Retinal pigment epithelial cell (primary cell): ENCODE measurements around the gene OR1L8.

Experiments
- DNase-seq: peaks from one replicate; pipeline ENCODE4 v3.0.0-alpha.2; 2010; ENCODE audit warnings: low read depth
- H3K4me3 ChIP-seq: 2 replicates; pipeline ENCODE4 v1.5.1; 2011; ENCODE audit warnings: mild to moderate bottlenecking, low read length, control low read depth, moderate library complexity
- CTCF ChIP-seq: conservative IDR thresholded peaks from 2 replicates; pipeline ENCODE4 v1.5.1; 2011; ENCODE audit warnings: low read depth, low read length, control low read depth, inconsistent platforms

OR1L8 gene

GRCh38 chr9:122518841-122519240 lies 64.3 kb downstream of the OR1L8 start, which contains the start of gene OR1J4:
TSS of gene OR1J4 (plus strand) at chr9:122519141. CDS start at chr9:122519141, 0 bp downstream.
- TF ChIP-seq CTCF, result no peak
- no peak within 1 kb of the TSS for H3K4me3 ChIP-seq
- DNase-seq, result no peak

GRCh38 chr9:122518226-122518625 lies 65.0 kb downstream of the OR1L8 start:
- no peak for TF ChIP-seq CTCF
- H3K4me3 ChIP-seq, result no peak overlapping the region
- DNase-seq, result no peak
